ENCODE measurements around the gene RBM26.

The RBM26 gene

DNA sequence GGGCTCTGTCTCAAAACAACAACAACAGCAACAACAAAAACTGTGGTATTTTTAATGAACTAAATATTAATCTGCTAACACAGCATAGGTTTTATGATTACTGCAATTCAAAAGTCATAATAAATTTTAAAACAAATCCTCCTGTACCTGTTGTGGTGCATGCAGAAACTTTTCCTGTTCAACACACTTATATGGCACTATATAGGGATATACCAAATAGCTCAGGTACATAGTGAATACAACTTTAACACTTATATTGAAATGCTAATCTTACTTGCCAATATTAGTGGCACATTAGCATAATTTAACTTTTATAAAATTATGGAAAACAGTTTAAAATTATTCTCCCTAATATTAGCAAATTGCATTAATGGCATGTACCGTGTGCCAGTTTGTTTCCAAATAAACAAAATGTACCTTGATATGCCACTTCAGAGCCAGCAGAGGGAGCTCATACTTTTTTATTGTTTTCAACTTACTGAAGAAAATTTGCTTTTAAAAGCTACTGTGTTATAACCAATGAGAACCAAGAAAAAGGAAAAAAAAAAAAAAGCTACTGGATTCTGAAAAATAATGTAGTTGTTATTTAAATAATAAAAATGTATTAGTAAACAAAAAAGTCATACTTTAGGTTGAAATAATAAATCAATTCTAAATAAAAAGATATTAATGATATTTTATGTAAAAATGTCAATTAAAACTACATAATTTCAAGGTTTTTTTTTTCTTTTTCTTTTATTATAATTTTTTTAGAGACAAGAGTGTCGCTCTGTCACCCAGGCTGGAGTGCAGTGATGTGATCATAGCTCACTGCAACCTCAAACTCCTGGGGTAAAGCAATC, 18.0 kb upstream of the RBM26 start:
- peak in 1 of 2 donors; percentile 8 for DNase-seq (ENCODE audit: low read depth in 2 of 2)

DNA sequence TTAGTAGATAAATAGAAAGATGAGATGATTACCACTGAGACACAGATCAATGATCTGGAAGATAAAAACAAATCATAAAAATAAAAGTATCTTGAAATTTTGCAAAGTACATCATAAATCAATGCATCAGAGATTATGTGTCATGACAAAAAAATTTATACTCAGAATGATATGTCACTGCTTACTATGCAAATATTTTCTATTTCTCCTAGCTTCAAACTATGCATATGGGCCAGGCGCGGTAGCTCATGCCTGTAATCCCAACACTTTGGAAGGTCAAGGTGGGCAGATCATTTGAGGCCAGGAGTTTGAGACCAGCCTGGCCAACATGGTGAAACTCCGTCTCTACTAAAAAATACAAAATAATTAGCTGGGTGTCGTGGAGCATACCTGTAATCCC, 17.3 kb upstream of the RBM26 start:
- DNase-seq (ENCODE audit: low read depth in 2 of 2), result no peak

DNA sequence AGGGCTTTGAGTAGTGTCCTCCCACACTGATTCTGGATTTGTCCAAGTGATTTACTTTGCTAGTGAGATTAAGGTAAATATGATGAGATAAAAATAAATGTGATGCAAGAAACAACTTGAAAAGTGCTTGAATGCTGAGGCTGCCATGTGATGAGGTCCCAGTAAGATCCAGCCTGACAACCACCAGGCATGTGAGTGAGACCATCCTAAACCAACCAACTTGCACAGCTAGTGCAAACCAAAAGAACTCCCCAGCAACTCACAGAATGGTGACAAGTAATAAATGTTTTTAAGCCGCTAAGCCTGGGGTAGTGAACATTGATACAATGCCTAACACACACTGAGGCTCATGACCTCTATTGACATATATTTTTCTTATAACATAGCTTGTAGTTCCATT, 13.3 kb upstream of the RBM26 start:
- no peak for DNase-seq (ENCODE audit: low read depth in 2 of 2)

DNA sequence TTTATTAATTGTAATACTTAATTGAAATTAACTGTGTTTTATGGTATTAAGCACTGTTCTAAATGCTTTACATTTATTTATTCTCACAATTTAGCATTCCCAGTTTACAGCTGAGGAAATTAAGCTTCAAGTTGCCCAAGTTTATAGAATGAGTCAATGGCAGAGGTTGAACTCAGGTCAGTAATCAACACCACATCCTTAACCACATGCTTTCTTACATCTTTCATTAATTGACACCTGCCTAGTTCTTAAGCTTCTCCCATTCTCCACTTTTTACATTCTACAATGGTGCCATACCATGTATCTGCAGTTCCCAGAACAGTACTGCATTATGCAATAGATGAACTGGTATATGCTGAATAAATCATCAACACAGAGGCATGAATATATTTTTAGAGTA, 11.7 kb upstream of the RBM26 start:
- DNase-seq (ENCODE audit: low read depth in 2 of 2), result no peak

DNA sequence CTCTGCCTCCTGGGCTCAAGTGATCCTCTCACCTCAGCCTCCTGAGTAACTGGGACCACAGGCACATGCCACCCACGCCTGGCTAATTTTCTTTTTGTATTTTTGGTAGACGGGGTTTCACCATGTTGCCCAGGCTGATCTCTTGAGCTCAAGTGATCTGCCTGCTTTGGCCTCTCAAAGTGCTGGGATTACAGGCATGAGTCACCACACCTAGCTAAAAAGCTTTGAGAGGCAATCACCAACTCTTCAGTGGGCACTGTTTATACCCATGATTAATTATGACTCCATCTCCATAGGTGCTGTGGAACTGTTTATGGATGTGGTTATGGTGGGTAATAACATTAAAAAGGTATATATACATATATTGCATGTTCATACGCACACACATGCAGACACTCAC, 7.5 kb upstream of the RBM26 start:
- no peak for DNase-seq (ENCODE audit: low read depth in 2 of 2)

DNA sequence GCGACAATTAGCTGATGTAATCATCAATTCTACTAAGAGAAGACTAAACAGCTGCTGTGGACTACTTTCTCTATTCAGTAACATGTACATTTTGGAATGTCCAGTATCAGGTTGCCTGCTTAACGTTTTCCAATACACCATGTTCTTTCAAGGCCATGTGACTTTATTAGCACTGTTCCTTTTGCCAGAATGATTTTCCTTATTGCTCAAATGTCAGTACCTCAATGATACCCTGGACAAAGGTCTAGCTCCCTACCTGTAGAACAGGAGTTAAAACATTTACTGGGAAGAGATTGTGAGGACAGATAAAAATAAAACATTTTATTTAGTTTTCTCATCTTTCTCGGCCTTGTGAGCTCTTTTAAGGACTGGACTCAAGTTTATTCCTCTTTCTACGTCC, 3.8 kb upstream of the RBM26 start:
- no peak for DNase-seq (ENCODE audit: low read depth in 2 of 2)

DNA sequence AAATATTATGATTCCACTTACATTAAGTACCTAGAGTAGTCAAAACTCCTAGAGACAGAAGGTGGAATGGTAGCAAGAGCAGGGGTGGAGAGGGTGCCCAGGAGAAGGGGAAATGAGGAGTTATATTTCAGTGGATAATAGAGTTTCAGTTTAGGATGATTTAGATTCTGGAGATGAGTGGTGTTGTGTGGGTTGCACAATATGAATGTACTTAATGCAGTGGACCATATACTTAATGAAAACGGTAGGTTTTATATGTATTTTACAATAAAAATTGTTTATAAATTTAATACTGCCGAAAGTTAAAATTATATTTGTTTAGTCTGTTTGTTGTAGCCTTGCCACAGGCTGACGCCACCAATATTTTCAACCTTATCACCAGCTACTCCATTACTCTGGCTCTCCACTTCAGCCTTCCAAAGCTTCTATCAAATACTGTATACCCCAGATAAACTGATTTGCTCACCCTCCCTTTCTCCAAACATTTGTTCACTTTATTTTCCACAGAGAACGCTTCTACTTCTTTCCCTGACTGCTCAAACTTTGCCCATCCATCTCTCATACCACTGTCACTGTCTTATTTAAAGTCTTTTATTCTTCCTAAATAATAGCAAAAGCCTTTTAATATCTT, 1.4 kb upstream of the RBM26 start:
- DNase-seq (ENCODE audit: low read depth in 2 of 2), result no peak

DNA sequence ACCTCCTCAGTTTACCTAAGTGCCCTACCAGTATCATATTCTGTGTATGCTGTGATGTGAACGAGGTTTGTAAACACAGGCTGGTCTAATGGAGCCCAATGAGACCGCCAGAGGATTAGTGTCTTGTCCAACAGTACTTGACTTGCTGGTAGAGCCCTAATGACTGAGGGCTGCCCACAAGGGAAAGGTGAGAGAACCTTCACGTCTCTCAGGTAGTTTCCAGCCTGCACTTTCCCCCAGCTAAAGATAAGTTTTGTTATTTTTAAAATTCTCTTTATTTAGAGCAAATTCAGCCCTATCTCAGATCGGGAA, 498 bp upstream of the RBM26 start:
- DNase-seq (ENCODE audit: low read depth in 2 of 2), result no peak

DNA sequence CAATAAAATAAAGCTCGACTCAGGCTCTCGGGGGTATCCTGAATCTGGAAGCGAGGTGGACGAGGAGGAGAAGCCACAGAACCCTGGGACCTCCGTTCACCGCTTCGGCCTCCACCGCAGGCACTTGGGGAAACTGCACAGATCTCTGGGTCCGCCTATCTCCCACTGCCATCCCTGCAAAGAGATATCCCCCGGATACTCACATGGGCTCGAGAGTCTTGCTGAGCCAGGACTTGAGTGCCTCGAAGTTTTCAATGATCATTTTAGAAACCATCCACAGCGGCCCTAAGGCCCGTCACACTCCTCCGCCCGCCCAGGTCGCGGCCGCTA, 589 bp downstream of the RBM26 start:
- peak in 1 of 2 donors; percentile 21 for DNase-seq (ENCODE audit: low read depth in 2 of 2)

DNA sequence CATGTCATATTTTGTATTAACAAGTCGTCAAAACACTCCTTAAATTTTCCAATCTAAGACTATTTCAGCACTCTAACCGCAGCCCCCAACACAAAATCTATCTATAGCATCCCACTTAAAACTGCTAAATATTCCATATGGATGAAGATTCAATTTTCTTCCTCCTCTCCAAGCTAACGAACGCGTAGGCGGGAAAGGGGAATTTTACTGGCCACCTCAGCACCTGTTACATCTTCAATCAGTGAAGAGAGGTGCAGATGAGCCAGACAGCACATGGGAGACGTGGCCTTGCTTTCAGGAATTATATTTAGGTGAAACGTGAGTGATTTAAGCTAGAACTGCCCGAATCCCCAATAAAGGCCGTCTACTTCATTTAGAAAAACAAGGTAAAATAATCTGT, 1.1 kb downstream of the RBM26 start:
- DNase-seq (ENCODE audit: low read depth in 2 of 2), result peak in 1 of 2 donors; percentile 18

DNA sequence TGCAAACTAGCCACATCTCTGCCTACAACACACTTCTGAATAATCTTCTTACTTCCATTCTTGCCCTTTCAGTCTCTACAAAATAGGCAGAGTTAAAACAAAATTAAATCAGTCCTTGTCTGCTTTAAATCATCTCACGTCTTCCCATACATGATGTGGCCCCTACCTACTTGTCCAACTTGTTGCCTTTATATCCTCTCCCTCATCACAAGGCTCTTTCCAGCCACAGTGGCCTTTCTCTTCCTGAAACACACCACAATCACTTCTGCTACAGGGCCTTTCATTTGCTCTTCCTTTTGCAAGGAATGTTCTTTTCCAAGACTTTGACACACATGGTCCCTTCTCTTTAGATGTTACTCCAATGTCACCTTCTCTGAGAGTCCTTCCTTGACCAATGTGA, 1.7 kb downstream of the RBM26 start:
- DNase-seq (ENCODE audit: low read depth in 2 of 2), result no peak

DNA sequence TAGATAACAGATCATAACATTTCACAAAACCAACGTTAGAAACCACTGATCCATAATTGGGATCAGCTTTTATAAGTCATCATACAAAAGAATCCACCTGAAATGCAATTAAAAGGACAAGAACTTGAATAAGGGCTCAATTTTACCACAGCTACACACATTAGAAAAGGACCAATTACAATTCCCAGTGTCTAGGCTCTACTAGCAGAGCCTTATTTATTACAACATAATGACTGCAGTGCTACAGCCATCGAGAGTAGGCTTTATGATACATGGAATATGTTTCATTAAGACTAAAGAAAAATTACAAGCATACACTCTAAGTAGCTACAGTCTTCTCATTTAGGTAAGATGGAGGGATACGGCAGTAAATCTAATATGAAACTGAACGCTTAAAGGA, 2.9 kb downstream of the RBM26 start:
- DNase-seq (ENCODE audit: low read depth in 2 of 2), result no peak

DNA sequence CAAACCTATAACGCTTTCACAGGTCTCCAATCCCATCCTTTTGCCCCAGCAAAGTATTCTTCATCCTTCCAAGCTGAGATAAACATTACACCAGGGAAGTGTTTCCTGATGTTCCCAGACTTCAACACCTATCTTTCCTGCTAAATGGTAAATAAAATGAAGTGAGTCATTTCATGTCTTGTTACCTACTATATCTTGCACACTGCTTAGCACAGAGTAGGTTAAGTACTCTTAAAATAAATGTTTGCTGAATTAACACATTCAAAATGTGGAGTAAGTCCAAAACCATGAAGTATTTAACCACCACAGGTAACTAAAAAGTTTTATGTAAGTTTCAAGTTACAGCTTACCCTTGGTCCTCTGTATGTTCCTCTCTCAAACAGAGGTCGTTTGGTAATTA, 3.4 kb downstream of the RBM26 start:
- DNase-seq (ENCODE audit: low read depth in 2 of 2), result no peak

DNA sequence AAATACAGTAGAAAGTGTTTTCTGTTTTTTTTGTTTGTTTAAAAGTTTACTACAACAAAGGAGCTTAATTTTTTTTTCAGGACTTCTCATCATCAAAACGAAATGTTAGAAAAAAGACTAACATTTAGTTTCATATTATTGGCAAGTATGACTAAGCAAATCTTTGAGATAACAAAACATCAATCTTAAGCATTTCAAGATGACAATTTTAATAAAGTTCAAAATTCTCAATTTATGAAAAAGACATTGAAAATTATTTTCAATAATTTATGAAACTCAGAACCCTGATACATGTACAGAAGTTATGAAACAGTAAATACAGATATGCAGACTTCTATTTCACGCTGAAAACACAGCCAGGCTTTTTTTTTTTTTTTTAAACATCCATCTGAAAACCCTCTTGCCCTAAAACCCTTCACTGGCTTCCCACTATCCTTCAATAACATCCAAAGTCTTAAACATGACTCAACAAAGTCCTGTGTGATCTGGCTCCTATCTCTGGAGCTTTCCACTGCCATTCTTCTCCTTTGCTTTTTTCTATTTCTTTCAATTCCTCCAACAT, 3.9 kb downstream of the RBM26 start:
- DNase-seq (ENCODE audit: low read depth in 2 of 2), result no peak

DNA sequence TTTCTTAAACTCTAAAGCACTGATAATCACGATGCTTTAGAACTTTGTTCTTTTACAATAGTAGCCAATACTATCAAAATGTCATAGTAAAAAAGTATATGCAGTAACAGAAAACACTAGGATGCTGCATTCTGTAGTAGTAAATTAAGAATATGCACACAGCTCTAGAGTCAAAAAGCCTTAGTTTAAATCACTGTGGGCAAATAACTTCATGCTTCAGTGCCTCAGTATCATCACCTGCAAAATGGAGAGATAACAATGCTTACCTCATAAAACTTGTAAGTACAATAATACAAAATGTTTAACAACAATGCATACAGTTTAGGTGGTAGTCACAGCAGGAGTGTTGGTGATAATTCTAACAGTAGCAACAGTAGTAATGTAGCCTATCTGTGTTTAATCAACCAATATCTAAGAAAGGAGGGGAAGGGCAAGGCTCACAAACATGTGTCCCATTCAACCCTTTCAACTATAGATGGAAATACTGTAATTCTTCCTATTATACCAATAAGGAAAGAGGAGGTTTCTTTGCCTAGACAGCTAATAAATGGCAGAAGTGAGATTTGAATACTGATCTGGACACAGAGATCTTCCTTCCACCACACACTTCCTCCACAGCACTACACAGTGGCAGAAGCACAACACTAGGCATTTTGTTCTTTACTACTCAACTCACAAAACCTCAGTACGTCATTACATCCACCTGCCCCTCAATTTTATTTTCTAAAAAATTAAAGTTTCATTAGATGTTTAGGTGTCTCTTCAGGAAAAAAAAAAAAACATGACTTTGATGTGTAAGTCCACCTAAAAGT, 4.6 kb downstream of the RBM26 start:
- no peak for DNase-seq (ENCODE audit: low read depth in 2 of 2)

DNA sequence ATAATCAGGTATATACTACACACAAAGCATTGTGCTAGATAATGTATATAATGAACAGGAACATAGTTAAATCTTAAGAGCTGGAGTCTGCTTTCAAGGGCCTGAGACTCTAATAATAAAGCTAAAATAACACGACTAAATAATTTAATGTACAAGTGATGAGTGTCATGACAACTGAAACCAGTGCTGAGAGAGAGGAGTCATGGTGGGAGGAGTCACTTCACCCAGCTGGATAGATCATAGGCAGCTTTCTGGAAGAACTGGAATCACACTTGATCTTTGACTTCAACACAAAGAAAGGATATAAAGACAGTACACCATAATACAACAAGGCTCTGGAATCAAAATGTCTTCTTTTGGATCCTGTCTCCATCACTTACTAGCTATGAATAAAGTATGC, 7.1 kb downstream of the RBM26 start:
- no peak for DNase-seq (ENCODE audit: low read depth in 2 of 2)

DNA sequence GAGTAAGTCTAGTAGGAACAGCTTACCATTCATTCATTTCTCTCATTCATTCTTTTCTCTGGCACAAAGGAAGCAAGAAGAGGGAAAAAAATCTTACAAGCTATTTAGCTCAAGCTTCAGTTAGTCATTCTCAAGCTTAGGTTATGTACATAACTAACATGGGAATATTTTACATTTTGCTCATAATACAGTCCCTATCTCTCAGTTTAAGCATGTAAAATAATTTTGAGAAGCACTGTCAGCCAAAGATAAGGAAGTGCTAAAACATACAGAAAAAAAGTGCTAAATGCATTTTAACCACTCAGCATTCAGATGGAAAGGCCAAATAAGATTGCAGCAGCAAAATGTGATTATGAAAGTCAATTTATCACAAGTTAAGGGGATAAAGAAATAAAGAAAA, 7.9 kb downstream of the RBM26 start:
- no peak for DNase-seq (ENCODE audit: low read depth in 2 of 2)

DNA sequence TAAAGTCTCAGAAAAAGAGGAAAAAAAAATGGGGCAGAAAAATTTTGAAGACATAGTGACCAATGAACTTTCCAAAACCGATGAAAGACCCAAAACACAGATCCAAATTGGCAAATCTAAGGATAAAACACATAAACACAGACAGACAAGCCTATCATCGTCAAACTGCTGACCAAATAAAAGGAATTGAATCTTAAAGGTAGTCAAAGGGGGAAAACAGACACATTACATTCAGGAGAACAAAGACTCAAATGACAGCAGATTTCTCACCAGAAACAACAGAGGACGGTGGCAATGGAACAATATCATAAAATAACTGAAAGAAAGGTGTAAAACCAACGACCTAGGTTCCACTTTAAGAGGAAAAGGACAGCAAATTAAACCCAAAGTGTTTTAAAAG, 10.2 kb downstream of the RBM26 start:
- DNase-seq (ENCODE audit: low read depth in 2 of 2), result no peak

DNA sequence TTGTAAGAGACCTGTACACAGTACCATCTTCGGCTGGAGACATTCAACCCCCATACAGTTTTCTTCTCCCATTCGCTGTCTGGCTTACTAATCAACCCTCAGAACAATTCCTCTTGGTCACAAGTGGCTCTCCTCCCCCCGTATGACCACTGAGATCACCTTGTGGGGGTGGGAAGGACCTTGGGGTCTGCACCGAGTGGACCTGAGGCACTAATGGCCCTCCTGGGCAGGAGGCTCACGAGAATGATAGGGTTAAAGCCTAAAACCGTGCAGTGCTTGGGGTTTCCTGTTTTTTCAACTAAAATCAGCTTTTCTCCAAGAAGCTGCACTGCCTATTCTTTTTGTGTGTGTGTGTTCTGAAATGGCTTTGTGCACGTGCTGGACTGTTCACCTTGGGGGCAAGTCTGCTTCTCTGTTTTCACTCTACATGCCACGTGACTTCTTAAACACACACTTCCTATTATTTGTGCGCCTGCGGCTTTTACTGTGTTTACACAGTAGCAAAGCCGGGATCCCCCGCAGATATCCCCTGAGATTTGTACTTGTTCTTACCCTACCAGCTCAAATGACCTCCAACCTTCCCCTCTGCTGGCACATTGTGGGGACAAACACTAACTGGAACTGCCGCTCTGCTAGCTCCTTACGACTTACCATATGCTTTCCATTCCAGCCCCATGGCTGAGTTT, 12.3 kb downstream of the RBM26 start:
- DNase-seq (ENCODE audit: low read depth in 2 of 2), result no peak

DNA sequence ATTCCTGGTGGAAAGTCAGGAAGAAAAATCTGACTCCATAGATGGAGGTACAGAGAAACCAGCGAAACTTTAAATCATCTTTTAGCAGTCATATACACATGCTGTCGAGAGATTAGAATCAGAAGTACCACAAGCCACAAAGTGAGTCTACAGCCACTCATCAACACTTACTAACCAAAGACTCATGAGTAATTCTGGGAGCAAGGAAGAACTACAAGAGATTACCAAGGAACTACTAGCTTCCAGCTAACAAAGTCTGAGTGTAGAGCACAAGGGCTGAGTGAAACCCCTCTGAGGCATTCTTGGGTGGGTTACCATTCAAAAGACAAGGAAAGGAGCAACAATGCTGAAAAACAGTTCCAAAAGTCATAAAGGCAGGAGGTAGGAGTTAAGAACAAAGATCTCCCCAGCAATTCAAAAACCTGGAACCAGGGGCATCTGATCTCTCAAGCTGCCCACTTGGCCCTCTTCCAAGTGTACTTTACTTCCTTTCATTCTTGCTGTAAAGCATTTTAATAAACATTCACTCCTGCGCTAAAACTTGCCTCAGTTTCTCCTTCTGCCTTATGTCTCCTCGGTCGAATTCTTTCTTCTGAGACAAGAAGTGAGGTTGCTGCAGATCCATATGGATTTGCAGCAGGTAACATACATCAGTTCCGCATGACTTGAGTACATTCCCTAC, 13.0 kb downstream of the RBM26 start:
- DNase-seq (ENCODE audit: low read depth in 2 of 2), result peak in 1 of 2 donors; percentile 19

DNA sequence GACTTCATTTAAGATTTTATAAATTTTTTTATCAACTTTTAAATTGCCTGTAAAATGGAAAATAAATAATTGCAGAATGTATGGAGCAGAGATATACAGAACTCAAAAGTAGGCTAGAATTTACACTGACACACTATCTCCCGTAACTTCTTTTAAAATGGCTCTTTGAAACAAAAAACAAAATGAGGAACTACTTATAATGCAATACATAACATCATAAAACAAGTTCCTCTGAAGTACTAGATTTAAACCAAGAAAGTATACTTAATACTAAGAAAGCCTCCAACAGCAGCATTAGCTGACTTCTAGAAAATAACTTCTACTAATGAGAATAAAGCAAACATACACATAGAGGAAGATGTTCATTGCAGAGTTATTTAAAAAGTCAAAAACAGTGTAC, 17.0 kb downstream of the RBM26 start:
- no peak for DNase-seq (ENCODE audit: low read depth in 2 of 2)

DNA sequence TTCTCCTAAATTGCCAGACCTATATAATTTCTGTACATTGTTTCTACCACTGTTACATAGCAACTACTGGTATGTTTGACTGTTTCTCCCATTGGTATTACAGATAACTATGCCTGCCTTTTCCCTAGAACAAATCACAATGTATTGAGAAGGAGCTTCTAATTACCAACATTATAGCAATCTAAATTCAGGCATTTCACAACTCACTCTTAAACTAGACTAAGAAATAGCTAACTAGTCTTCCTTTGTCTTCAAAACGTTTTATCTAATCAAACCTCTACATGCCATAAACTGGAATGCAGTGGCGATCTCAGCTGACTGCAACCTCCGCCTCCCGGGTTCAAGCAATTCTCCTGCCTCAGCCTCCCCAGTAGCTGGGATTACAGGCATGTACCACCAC, 18.2 kb downstream of the RBM26 start:
- no peak for DNase-seq (ENCODE audit: low read depth in 2 of 2)
